SW480 (cell line): ENCODE measurements around the gene PRDM12.
"Not testable (repeated sequence)": the region's sequence is repeated elsewhere in the genome, so short reads cannot be mapped to it uniquely, and the experiment has no call there.

Source experiments
- DNase-seq: peaks from one replicate; pipeline ENCODE4 v3.0.0-alpha.2; 2016; ENCODE audit warnings: low spot score

PRDM12 gene

DNA sequence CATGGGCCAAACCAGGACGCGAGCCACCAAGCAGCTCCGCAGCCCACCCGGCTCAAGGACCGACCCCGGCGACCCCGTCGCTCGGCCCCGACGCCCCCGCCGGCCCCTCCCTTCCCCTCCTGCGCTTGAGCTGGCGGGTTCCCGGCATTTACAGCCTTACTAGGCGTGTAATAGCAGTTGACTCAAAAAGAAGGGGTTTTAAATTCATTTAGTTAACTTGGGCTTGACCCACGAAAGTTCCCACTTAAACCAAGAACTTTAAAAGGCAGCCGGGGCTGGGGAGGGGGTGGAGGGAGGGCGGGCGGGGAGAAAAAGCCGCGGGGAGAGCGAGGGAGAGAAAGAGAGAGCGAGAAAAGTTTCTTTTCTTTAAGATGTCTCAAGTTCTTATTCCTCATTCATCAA lies 636 bp downstream of the PRDM12 start:
- no peak for DNase-seq

DNA sequence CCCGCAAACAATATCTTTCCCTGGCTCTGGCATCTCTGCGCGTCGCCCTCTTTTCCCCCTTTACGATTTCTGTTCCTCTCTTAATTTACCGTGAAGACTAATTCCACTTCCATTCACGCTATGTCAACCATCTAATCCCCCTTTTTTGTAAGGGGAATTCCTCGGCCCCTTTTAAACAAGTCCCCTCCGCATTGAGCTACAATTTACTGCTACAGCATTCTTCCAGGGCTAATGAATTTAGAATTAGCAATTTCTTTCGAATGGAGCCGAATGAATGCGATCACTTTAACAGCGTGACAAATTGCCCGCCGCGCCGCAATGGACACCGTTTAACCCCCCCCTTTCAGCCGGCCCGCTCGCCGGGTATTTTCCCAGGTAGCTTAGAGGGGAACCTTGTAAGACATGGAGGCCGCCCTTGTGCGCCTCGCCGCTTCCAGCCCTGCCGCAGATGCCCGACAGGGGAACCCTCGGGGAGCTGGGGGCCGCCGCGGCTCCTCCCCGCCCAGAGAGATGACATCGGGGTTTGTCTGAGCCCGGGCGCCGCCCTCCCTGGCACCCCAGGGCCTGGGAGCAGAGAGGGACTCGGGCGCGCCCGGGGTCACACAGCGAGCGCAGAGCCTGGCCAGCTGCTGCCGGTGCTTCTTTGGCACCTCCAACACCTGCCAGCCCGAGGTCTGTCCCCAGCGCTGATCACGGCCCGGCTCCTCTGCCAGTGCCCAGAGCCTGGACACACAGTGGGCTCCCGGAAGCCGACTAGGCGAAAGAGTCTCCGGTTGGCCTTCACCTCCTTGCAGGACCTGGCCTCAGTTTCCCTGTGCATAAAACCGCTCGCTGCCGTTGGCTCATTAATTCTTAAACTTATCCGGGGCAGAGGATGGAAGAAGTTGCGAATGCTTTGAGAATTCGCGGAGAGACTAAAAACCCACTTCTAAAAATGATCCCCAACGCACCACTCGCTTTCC lies 1.3 kb downstream of the PRDM12 start:
- DNase-seq = no peak

DNA sequence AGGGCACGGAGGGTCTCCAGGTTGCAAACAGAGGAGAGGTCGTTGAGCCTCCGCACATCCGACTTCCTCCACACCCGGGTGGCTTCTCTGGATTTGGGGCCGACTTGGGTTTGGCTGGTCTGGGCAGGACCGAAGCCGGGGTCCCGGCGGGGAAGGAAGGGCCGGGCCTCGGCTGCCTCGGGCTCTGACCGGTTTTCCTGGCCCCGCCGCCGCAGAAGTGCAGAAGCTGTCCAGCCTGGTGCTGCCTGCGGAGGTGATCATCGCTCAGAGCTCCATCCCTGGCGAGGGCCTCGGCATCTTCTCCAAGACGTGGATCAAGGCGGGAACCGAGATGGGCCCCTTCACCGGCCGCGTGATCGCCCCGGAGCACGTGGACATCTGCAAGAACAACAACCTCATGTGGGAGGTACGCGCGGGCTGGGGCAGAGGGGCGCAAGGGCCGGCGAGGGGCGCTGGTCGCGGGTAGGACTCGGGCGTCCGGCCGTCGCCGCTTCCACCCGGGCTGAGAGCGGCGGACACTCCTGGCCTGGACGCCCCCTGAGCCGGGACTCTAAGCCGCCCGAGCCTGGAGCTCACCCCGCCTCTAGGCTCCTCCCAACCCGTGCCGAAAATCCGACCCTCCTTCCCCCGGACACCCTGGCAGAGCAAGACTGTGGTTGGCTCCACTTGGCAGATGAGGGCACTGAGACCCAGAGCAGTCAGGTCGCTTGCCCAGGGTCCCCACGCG lies 2.2 kb downstream of the PRDM12 start:
- no peak for DNase-seq

DNA sequence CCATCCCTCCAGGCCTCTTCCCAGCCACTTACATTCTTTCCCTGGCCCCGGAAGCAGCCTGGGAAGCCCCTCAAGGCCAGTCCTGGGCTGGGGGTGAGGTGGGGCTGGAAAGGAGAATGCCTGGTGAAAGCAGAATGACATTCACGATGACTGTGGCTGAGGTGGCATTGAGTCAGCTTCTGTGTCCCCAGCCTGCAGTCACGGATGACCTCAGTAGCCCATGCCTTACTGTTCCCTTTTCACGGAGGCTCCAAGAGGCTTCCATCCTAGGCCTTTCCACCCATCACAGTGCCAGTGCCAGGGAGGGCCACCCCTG lies 2.7 kb downstream of the PRDM12 start:
- DNase-seq = no peak

DNA sequence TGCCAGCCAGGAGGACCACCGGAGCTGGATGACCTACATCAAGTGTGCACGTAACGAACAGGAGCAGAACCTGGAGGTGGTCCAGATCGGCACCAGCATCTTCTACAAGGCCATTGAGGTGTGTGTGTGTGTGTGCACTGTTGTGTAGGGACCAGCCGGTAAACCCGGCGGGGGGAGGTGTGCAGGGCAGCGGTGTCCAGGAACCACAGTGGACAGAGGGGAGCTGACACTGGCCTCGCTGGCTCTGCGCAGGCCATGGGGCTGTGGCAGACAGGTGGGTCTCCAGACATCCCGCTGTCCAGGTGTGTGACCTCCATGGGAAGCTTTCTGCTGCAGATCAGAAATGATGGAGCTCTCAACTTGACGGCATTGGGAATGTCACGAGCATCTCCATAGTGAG lies 3.8 kb downstream of the PRDM12 start:
- DNase-seq = no peak

DNA sequence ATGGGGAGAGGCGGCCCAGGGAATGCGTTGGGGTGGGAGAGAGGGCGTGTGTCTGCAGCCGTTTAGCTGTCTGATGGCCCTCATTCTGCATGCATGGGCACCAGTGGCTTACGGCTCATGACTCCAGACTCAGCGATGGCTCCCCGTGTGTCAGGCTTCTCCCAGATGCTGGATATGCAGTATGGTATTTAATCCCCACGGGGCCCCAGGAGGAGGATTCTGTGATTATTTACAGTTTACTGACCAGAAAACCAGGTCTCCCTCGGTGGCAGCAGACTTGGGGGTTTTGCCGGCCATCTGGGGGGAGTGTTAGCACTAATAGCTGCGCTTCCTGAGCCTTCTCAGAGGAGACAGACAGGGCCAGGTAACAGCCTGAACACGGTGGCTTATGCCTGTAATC lies 4.3 kb downstream of the PRDM12 start:
- DNase-seq = no peak

DNA sequence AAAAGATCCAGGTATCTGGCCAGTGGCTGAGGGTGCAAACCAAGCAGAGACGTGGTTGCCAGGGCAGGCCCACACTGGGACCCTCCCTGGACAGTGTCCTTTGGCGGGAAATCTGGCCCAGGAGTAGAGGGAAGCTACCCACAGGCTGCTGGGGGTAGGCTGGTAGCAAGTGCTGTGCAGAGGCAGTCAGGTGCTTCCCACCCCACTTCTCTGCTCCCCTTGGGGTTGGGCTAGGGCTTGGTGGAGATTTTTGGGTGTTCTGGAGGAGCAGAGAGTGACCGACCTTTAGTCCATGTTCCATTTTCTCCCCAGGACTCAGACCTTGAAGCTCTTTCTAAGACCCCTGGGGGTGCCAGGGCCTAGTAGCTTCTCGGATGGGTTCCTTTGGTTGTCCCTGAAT lies 5.6 kb downstream of the PRDM12 start:
- DNase-seq = no peak

DNA sequence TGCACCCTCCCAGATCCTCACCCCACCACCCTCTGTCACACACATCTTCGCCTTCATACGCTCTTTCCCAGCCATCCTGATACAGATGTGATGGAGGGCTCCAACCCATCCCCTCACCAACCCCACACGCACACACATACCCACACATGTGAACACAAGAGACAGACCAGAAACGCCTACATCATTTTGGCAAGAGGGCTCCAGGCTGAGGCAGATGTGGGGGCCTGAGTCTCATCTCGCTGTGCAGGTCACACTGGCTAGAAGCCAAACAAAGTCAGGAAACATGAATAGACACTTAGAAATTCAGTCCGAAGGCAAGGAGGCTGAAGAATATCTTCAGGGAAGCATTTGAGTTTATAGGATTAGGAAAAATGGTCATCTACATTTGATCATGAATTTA lies 6.2 kb downstream of the PRDM12 start:
- DNase-seq = no peak

DNA sequence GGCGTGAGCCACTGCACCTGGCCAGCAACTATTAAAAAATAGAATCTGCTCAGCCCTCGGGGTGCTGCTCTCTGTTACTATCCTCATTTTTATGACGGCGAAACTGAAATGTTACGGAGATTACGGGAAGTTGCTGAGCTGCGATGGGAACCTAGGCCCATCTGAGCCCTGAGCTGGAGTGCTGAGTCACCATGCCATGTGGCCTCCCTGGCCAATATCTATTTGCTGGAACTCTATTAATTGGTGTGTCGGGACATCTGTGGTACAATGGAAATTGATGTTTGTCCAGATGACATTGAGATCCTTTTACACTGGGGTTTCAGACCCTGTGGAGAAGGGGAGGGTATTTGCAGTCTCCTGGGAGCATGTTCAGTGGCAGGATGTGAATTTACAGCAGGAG lies 8.1 kb downstream of the PRDM12 start:
- DNase-seq = no peak

DNA sequence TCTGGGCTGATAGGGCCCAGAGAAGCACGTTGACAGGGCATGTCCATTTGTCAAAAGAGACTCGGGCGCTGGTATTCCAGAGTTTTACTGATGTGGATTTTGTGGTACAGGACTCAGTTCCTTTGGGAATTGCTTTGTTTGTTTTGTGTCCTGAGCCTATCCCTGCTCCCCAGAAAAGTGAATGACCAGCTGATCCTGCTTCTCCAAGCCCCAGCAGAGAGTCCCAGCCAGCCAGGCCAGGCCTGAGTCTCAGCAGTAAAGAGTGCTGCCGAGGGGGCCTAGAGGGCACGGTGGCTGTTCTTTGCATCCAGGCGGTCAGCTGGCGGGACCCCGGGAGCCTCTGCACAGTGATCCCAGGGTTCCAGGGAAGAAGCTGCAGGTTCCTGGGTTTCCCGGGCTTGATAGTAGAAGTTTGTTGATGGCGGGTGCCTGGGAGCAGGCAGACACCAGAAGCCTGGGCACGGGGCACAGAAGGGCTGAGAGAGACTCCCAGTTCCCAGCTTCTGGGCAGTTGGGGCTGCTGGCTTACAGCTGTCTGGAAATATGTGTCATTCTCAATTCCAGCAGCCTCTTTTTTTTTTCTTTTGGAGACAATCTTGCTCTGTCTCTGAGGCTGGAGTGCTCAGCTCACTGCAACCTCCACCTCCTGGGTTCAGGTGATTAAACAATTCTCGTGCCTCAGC lies 8.7 kb downstream of the PRDM12 start:
- no peak for DNase-seq

DNA sequence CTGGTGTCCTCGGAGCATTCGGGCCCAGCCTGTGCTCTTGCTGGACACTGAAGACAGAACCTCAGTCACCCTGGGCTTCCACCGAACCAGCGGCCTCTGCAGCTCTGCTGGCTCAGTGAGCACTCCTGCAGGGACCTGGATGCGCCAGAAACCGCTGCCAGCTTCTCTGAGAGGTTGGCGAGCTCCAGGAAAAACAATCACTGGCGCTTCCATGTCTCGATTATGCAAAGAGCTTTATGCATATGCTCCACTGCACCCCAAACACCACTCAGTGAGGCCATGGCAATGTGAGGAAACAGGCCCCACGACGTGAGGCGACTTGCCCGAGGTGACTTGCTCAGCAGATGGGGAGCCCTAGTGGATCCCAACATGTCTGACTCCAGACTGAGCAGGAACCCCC lies 11.0 kb downstream of the PRDM12 start:
- no peak for DNase-seq

DNA sequence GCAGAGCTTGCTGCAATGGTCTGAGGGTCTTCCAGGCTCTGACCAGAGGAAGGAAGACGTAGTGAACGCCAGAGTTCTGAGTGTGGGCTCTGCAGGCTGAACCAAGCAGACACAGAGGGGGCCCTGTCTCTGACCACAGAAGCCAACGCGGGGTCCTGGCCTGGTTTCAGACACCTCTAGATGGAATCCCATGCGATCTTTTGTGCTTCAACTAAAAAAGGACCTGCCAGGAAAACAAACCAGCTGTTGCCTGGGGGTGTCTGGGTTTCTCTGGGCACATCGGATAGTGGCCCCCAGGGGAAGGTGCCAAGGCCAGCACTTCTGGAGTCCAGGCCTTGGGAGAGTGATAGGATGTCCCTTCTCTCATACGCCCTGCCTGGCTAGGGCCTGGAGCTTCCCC lies 12.9 kb downstream of the PRDM12 start:
- DNase-seq = no peak

DNA sequence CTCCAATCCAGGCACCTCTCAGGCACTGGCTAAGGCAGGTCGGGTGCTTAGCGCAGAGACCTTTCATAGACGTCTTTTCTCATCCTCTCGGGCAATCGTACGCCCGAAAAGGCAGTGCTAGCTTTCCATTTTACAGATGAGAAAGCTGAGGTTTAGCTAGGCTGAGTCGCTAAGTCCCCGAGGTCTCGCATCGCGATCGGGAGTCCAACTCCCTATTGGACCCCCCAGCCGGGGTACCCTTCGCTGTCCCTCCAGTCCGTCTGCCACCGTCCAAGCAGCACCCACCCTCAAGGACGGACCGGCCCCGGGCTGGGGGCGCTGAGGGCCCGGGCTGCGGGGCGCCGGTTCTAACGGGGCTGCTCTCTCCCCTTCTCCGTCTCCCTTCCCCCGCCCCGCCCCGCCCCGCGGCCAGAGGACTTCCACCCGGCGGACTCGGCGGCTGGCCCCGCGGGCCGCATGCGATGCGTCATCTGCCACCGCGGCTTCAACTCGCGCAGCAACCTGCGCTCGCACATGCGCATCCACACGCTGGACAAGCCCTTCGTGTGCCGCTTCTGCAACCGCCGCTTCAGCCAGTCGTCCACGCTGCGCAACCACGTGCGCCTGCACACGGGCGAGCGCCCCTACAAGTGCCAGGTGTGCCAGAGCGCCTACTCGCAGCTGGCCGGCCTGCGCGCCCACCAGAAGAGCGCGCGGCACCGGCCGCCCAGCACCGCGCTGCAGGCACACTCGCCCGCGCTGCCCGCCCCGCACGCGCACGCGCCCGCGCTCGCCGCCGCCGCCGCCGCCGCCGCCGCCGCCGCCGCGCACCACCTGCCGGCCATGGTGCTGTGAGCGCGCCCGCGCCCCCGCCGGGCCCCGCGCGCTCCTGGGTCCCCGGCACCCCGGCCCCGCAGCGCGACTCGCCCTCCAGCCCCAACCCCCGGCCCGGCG lies 16.7 kb downstream of the PRDM12 start:
- DNase-seq = peak; percentile 95

DNA sequence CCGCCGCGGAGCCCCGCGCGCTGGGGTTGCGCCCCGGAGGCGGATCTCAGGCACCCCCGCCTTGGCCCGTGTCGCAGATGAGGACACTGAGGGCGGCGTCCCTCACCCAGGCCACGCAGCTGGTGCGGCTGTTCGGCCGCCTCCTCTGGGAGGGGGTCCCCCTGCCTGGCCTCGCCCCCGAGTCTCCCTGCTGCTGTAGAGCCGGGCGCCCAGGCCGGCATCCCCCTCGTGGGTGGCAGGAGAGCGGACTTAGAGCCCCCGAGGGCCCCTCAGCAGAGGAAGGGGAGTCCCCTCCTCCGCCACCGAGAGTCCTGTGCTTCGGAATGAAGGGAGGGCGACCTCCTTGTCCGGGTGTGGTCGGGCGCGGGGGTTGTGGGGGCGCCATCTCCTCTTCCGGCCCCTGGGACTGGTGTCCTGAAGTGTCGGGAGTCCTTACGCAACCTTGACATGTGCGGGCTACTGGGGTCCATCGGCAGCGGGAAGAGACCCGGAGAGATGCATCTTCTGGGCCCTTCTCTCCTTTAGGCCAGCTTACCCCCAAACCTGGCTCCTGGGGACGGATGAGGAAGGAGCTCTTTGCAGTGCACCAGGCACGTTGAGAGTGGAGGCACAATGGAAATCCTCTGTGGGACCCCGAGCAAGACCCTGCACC lies 17.5 kb downstream of the PRDM12 start:
- peak; percentile 47 for DNase-seq

DNA sequence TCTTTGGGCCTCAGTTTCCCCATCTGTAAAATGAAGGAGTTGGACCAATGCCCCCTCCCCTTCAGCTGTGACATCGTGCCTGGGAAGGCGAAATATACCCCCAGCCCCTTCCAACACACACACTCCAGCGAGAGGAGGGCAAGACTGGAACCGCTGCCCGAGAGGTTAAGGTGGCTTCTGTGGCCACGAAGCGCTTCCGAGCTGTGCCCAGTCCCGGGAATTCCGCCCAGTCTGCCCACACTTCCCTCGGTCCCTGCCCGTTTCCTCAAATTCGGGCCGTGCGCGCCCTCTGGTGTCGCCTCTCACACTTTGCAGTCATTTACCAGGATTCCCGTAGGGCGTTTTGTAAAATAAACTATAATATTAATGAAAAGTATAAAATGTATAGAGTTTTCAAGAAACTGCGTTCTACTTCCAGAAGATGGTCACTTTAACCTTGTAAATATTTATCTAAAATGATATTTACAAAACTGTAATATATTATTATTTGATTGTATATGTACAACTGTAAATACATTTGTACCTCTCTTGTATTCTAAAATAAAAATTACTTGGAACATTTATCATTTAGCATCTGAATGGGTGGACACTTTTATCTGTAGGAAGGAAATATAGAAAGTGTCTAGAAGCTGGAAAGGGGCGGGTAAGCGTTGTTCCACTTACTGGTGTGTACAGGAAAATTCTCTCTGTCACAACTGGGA lies 18.2 kb downstream of the PRDM12 start:
- peak; percentile 90 for DNase-seq

DNA sequence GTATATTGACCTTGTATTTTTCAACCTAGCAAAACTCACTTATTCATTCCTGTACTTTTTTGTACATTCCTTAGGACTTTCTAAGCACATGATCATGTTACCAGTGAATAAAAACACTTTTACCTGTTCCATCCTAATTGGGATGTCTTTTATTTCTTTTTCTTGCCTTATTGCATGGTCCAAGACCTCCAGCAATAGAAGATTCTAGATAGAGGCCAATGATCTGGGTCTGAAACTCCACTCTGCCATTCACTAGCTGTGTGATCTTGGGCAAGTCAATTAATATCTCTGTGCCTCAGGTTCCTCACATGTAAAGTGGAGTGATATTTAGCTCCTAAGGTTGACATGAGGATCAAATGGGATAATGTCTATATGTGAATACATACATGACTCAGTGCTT lies 20.7 kb downstream of the PRDM12 start:
- no peak for DNase-seq

DNA sequence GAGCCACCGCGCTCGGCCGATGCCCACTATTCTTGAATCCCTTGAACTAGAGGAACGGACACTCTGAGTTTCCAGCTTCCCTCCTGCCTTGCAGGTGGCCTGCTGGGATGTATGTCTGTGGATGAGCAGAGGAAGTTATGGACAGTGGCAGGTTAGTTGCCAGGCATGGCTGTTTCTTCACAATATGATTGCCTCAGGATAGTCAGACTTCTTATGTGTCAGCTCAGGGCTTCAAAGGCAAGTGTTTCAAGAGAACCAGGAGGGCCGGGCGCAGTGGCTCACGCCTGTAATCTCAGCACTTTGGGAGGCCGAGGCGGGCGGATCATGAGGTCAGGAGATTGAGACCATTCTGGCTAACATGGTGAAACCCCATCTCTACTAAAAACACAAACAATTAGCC lies 21.6 kb downstream of the PRDM12 start:
- DNase-seq = not testable (repeated sequence)

DNA sequence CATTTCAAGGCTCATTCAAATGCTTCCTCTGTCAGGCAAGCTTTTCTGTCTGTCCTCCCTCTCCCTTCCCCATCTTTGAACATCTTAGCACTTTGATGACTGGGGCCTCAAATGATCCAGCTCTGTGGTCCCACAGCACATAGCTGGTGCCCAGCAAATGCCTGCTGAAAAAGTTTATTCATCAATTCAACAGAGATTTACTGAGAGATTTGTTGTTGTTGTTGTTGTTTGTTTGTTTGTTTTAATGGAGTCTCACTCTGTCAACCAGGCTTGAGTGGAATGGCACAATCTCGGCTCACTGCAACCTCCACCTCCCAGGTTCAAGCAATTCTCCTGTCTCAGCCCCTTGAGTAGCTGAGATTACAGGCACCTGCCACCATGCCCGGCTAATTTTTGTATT lies 23.2 kb downstream of the PRDM12 start:
- DNase-seq = no peak

DNA sequence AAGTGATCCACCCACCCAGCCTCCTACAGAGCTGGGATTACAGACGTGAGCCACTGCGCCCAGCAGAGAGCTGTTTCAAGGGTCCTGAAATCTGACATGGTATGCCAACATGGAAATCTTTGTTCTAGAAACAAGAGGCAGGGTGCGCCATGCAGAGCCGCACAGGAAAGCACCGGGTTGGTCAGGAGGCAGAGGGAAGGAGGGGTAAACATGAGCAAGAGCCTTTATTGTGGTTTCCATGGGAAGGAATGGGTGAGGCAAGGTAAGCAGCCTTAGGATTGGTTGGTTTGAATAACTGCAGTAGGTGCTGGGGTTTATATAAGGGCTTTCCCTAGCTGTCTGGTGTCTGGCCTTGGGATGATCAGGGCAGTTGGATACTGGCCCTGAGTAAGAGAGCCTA lies 23.7 kb downstream of the PRDM12 start:
- peak; percentile 81 for DNase-seq

DNA sequence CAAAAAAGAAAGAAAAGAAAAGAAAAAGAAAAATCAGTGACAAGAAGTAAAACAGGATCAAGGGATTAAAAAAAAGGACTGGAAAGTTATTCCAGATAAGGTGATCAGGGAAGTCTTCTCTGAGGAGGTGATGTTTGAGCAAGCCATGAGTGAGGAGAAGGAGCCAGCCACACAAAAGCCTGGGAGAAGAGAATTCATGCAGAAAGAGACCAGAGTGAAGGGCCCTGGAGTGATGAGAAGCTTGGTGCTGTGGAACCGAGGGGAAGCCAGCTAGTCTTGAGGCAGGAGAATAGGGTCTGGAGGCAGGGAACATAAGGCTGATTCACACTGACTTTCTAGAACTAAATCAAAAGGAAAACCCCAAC lies 25.2 kb downstream of the PRDM12 start:
- DNase-seq = no peak
